HepG2 (cell line): Measurements from ENCODE around the gene ZNF184. TPM values are rescaled to one million over a fixed set of nuclear protein-coding genes. Genes with fewer than 3 reads are reported as not detected.

ENCODE experiments used
- ATAC-seq: fragments of 200-7000 bp; cut with Tn5 transposase; 3 replicates; pipeline ENCODE4 v1.9.1; 2020; ENCODE audit warnings: mild to moderate bottlenecking, moderate library complexity
- BruUV-seq: library from RNA; stranded (reverse); fragments of 400-500 nt; replicated peaks from 2 replicates; lab custom pipeline; 2021; lab: Mats Ljungman, UMichigan
- CTCF ChIA-PET: fragments of 300-600 bp; formaldehyde crosslinking; extraction: SDS; loops from one replicate; lab custom pipeline; 2021; ENCODE audit warnings: low total read pairs, inconsistent platforms, low intra/inter-chr PET ratio; lab: Yijun Ruan, JAX
- POLR2A ChIA-PET: fragments of 350-600 bp; sonication (Branson Sonifier 250); formaldehyde crosslinking; loops from one replicate; lab custom pipeline; 2020; ENCODE audit warnings: antibody characterized with exemption, inconsistent platforms; lab: Yijun Ruan, JAX
- DNase-seq: peaks from one replicate; pipeline ENCODE4 v3.0.0-alpha.2; 2015; ENCODE audit warnings: low spot score
- FAIRE-seq: peaks from 3 replicates; lab custom pipeline; 2011; peaks lifted over from hg19 to GRCh38; lab: Jason Lieb, UNC
- H2AFZ ChIP-seq: one replicate; pipeline ENCODE4 v1.6.1; 2011; ENCODE audit warnings: low read length, inconsistent platforms
- H3K27ac ChIP-seq: fragments of 300-600 bp; 3 replicates; pipeline ENCODE4 v1.8.0; 2011; ENCODE audit warnings: mixed run types, mild to moderate bottlenecking, mixed read lengths, low read length, inconsistent platforms; ENCODE audit not compliant: insufficient read depth; ENCODE audit errors: extremely low read length
- H3K27me3 ChIP-seq, 2 experiments: fragments of 200-600 bp in 1 of 2; 2 replicates in 1 of 2; 3 replicates in 1 of 2; pipeline versions ENCODE4 v1.6.0 to v1.8.0; 2011; ENCODE audit warnings: low read length in 2 of 2, mild to moderate bottlenecking in 2 of 2, moderate library complexity in 2 of 2, inconsistent platforms in 1 of 2; ENCODE audit not compliant: insufficient read depth in 2 of 2, control insufficient read depth in 1 of 2
- H3K36me3 ChIP-seq, 2 experiments: fragments of 200-600 bp in 1 of 2; replicated peaks in 1 of 2; 2 replicates in 1 of 2; 3 replicates in 1 of 2; pipeline versions ENCODE4 v1.5.1 to v1.8.0; 2011; ENCODE audit warnings: low read length in 2 of 2, inconsistent platforms in 1 of 2; ENCODE audit not compliant: insufficient read depth in 2 of 2, control insufficient read depth in 1 of 2
- H3K4me1 ChIP-seq: 2 replicates; pipeline ENCODE4 v1.5.1; 2012; ENCODE audit warnings: low read length, inconsistent platforms; ENCODE audit not compliant: insufficient read depth
- H3K4me2 ChIP-seq: 2 replicates; pipeline ENCODE4 v1.6.0; 2011; ENCODE audit warnings: low read depth, low read length, inconsistent platforms
- H3K4me3 ChIP-seq, 3 experiments: fragments of 200-600 bp in 1 of 3; sonication (generic), shearing (Covaris generic) in 1 of 3; replicated peaks in 1 of 3; 2 replicates each; pipeline ENCODE4 v1.5.1; 2011 to 2016; ENCODE audit warnings: low read length in 3 of 3, inconsistent platforms in 2 of 3, low read depth in 2 of 3, mild to moderate bottlenecking in 2 of 3, control low read depth in 1 of 3, mixed read lengths in 1 of 3; ENCODE audit not compliant: insufficient read depth in 1 of 3
- H3K79me2 ChIP-seq: one replicate; pipeline ENCODE4 v1.6.1; 2011; ENCODE audit warnings: low read length, inconsistent platforms; ENCODE audit not compliant: insufficient read depth
- H3K9ac ChIP-seq: 2 replicates; pipeline ENCODE4 v1.6.0; 2011; ENCODE audit warnings: mild to moderate bottlenecking, low read depth, low read length, inconsistent platforms; ENCODE audit not compliant: insufficient read depth
- H3K9me3 ChIP-seq: 2 replicates; pipeline ENCODE4 v1.5.1; 2012; ENCODE audit warnings: mild to moderate bottlenecking, low read length
- H4K20me1 ChIP-seq: 2 replicates; pipeline ENCODE4 v1.6.0; 2011; ENCODE audit warnings: inconsistent platforms, mild to moderate bottlenecking, low read length, moderate library complexity; ENCODE audit not compliant: insufficient read depth
- ARID5B ChIP-seq: IDR thresholded peaks from 2 replicates; pipeline ENCODE4 v1.4.0; 2020; ENCODE audit warnings: mild to moderate bottlenecking, missing genetic modification reagents
- ETV6 ChIP-seq: sonication (generic); formaldehyde crosslinking; conservative IDR thresholded peaks from 2 replicates; pipeline ENCODE4 v1.4.0; 2020; ENCODE audit warnings: missing genetic modification reagents
- IKZF4 ChIP-seq: sonication (generic); formaldehyde crosslinking; IDR thresholded peaks from 2 replicates; pipeline ENCODE4 v1.5.1; 2020; ENCODE audit warnings: borderline replicate concordance, mild to moderate bottlenecking, low read depth, missing genetic modification reagents; ENCODE audit errors: not compliant biosample characterization
- MBNL3 ChIP-seq: fragments of 250-450 bp; sonication (Bioruptor Pico); conservative IDR thresholded peaks from 2 replicates; pipeline ENCODE4 v1.8.0; 2022; ENCODE audit warnings: mild to moderate bottlenecking, inconsistent platforms
- NBN ChIP-seq: fragments of 450-650 bp; conservative IDR thresholded peaks from 2 replicates; pipeline ENCODE4 v1.6.1; 2017
- NRL ChIP-seq: sonication (generic); formaldehyde crosslinking; IDR thresholded peaks from 2 replicates; pipeline ENCODE4 v1.5.0; 2020; ENCODE audit warnings: missing genetic modification reagents, mild to moderate bottlenecking, moderate library complexity, borderline replicate concordance
- PBX2 ChIP-seq: IDR thresholded peaks from 2 replicates; pipeline ENCODE4 v1.6.1; 2016; ENCODE audit warnings: control low read depth
- RFX3 ChIP-seq: IDR thresholded peaks from 2 replicates; pipeline ENCODE4 v1.6.1; 2016; ENCODE audit warnings: missing biosample characterization, missing genetic modification reagents
- SNAI1 ChIP-seq: sonication (generic); formaldehyde crosslinking; IDR thresholded peaks from 2 replicates; pipeline ENCODE4 v1.5.0; 2020; ENCODE audit warnings: mild to moderate bottlenecking, missing genetic modification reagents, borderline replicate concordance
- STAT5B ChIP-seq: sonication (generic); formaldehyde crosslinking; IDR thresholded peaks from 2 replicates; pipeline ENCODE4 v1.4.0; 2020; ENCODE audit warnings: missing genetic modification reagents
- YY1 ChIP-seq: IDR thresholded peaks from 2 replicates; pipeline ENCODE4 v1.6.1; 2011; ENCODE audit warnings: low read length, low read depth, moderate library complexity, mild to moderate bottlenecking; ENCODE audit not compliant: insufficient read depth, insufficient replicate concordance
- ZBTB37 ChIP-seq: sonication (generic); formaldehyde crosslinking; IDR thresholded peaks from 2 replicates; pipeline ENCODE4 v1.4.0; 2020; ENCODE audit warnings: mild to moderate bottlenecking, missing genetic modification reagents
- ZNF24 ChIP-seq: fragments of 450-650 bp; IDR thresholded peaks from 2 replicates; pipeline ENCODE4 v1.6.1; 2017; ENCODE audit warnings: antibody characterized with exemption, mild to moderate bottlenecking
- ZNF414 ChIP-seq: sonication (generic); formaldehyde crosslinking; IDR thresholded peaks from 2 replicates; pipeline ENCODE4 v1.5.0; 2020; ENCODE audit warnings: missing genetic modification reagents
- ZNF552 ChIP-seq: sonication (generic); formaldehyde crosslinking; IDR thresholded peaks from 2 replicates; pipeline ENCODE4 v1.9.0; 2022; ENCODE audit warnings: missing genetic modification reagents, mild to moderate bottlenecking, borderline replicate concordance
- ZNF562 ChIP-seq: sonication (generic); formaldehyde crosslinking; IDR thresholded peaks from 2 replicates; pipeline ENCODE4 v1.8.0; 2022; ENCODE audit warnings: missing genetic modification reagents, borderline replicate concordance
- ZNF703 ChIP-seq: sonication (generic); formaldehyde crosslinking; IDR thresholded peaks from 2 replicates; pipeline ENCODE4 v1.5.1; 2020; ENCODE audit warnings: missing genetic modification reagents, mild to moderate bottlenecking, moderate library complexity, borderline replicate concordance
- ZNF713 ChIP-seq: sonication (generic); formaldehyde crosslinking; IDR thresholded peaks from 2 replicates; pipeline ENCODE4 v1.4.0; 2020; ENCODE audit warnings: mild to moderate bottlenecking, missing genetic modification reagents
- WGBS: methylation state at CpG from one replicate; pipeline ENCODE4 v1.1.6; 2017; ENCODE audit warnings: low lambda C conversion rate; 5-methylcytosine and 5-hydroxymethylcytosine counted together
- in situ Hi-C: cut with HindIII; loops from 2 replicates; pipeline ENCODE4 v1.10.0; 2017; ENCODE audit warnings: low pct_unique_long_range_greater_than_20kb; ENCODE audit not compliant: extremely low pct_ligation_motif_present
- intact Hi-C: fragments of 100-400 bp; cut with micrococcal nuclease; formaldehyde crosslinking; loops from one replicate; pipeline ENCODE4 v1.10.0; 2022; ENCODE audit not compliant: unreplicated experiment
- polyA plus RNA-seq, 8 experiments: library from polyadenylated mRNA; depleted of rRNA in 3 of 8; stranded (reverse) in 7 of 8; unstranded in 1 of 8; fragments of >200 nt; fragmentation: Illumina TruSeq in 4 of 8; extraction: Trizol in 4 of 8; gene quantifications; 2 replicates each; pipeline versions ENCODE4 v1.2.1 to v1.2.3, GENCODE V29; 2011 to 2016; ENCODE audit warnings: low read depth in 4 of 8, missing spikeins in 1 of 8, mixed read lengths in 1 of 8; ENCODE audit not compliant: insufficient read depth in 1 of 8
- total RNA-seq, 5 experiments: library from RNA; depleted of rRNA; stranded (reverse); fragments of >200 nt; fragmentation: Illumina TruSeq; extraction: Trizol; gene quantifications; 2 replicates each; pipeline ENCODE4 v1.2.3, GENCODE V29; 2016; ENCODE audit warnings: low read depth in 1 of 5

Gene ZNF184
- total and polyA plus RNA-seq, 2 of the 13 experiments (the other 11 are each of a cell fraction or from before 2014, with no cell fraction given), result 2.1 to 10.1 TPM

- CTCF ChIA-PET, result no interaction called here
- BruUV-seq, result no TSS peak
- H4K20me1 ChIP-seq, result no peaks in the 10 kb centered on the region
- H3K9me3 ChIP-seq, result no peaks in the 10 kb centered on the region
- H3K79me2 ChIP-seq, result no peaks in the 10 kb centered on the region
- H3K27me3 ChIP-seq, result peaks cover 2 to 25% of the 10 kb centered on the region in 2 experiments; a peak in 1 of 5 replicates
- no peak overlapping the region for H2AFZ ChIP-seq
- H3K4me3 ChIP-seq, result no peak overlapping the region
- H3K27ac ChIP-seq, result no peak overlapping the region
- 59% methylated on average over 2 of the region's 2 CpGs for WGBS
- no peak for TF ChIP-seq ZNF24
- no peak for TF ChIP-seq ZNF703 (CRISPR knock-in tag)
- no peak for TF ChIP-seq NRL
- no peak for TF ChIP-seq ZBTB37
- no peak for TF ChIP-seq ETV6 (CRISPR knock-in tag)
- TF ChIP-seq IKZF4 (CRISPR knock-in tag), result no peak
- TF ChIP-seq ZNF713 (CRISPR knock-in tag), result no peak
- TF ChIP-seq YY1, result no peak
- no peak for TF ChIP-seq RFX3
- TF ChIP-seq ARID5B (CRISPR knock-in tag), result no peak
- TF ChIP-seq MBNL3 (CRISPR knock-in tag), result no peak
- no peak for TF ChIP-seq SNAI1 (CRISPR knock-in tag)
- TF ChIP-seq STAT5B (CRISPR knock-in tag), result no peak
- TF ChIP-seq ZNF414 (CRISPR knock-in tag), result no peak
- no peak for TF ChIP-seq ZNF562 (CRISPR knock-in tag)
- no peak for TF ChIP-seq PBX2
- no peak for TF ChIP-seq NBN
- no peak for TF ChIP-seq ZNF552 (CRISPR knock-in tag)
- FAIRE-seq (no peak), ATAC-seq (no peak), DNase-seq (no peak)
- H3K9ac ChIP-seq, result no peak overlapping the region
- in situ Hi-C loops, result loop anchor here (10.0 to 25.0 kb wide), 3 partner anchors 100 to 1200 kb away; a partner anchor contains a TSS
- POLR2A ChIA-PET, result no interaction called here
- intact Hi-C loops, result no loop called here
- no peak overlapping the region for H3K4me2 ChIP-seq
- peaks cover 13% of the 10 kb centered on the region for H3K4me1 ChIP-seq
- no peaks in the 10 kb centered on the region for H3K36me3 ChIP-seq
Measured at GRCh38 chr6:27512525-27512924, 39.6 kb upstream of the ZNF184 start.
